K562 (cell line): ENCODE results near the gene LINGO3. TPM values are rescaled to one million over a fixed set of nuclear protein-coding genes. Genes with fewer than 3 reads are reported as not detected.
A peak's percentile ranks its signal among the peaks of the same experiment; 100 is the strongest.

ENCODE experiments used
- SAFB ChIP-seq: fragments of 200-400 bp; formaldehyde crosslinking; IDR thresholded peaks from 2 replicates; pipeline ENCODE4 v1.6.1; 2017; ENCODE audit warnings: low read depth, low read length, borderline replicate concordance
- SMARCA4 ChIP-seq: fragments of 450-650 bp; IDR thresholded peaks from 2 replicates; pipeline ENCODE4 v1.6.1; 2016
- polyA plus RNA-seq, 8 experiments: library from polyadenylated mRNA; depleted of rRNA in 4 of 8; stranded (reverse) in 5 of 8; unstranded in 3 of 8; fragments of >200 nt; fragmentation: Nextera tagmentation in 2 of 8; fragmentation: Illumina TruSeq in 1 of 8; extraction: Ambion mirVana in 2 of 8; extraction: Trizol in 1 of 8; gene quantifications; 2 replicates each; pipeline versions ENCODE4 v1.2.1 to v1.2.3, GENCODE V29; 2011 to 2014; ENCODE audit warnings: inconsistent platforms in 1 of 8, missing spikeins in 1 of 8
- total RNA-seq, 7 experiments: library from RNA; depleted of rRNA in 6 of 7; stranded (reverse); fragments of >200 nt in 6 of 7; fragmentation: Illumina TruSeq in 2 of 7; extraction: Trizol in 2 of 7; gene quantifications; 2 replicates each; pipeline versions ENCODE4 v1.2.1 to v1.2.3, GENCODE V29; 2011 to 2021; ENCODE audit warnings: low replicate concordance in 1 of 7
- TF ChIP-seq, protein P1 (sequence below): fragments of 450-650 bp; formaldehyde crosslinking; IDR thresholded peaks from 2 replicates; pipeline ENCODE4 v1.4.0; 2020; ENCODE audit warnings: mild to moderate bottlenecking, mixed read lengths
- TF ChIP-seq, protein P2 (sequence below), 2 experiments: fragments of 450-650 bp in 1 of 2; sonication (generic) in 1 of 2; formaldehyde crosslinking in 1 of 2; IDR thresholded peaks; 2 replicates each; pipeline versions ENCODE4 v1.7.1 to v1.9.0; 2016 to 2022; ENCODE audit warnings: inconsistent platforms in 1 of 2, mild to moderate bottlenecking in 1 of 2, missing genetic modification reagents in 1 of 2
- TF ChIP-seq, protein P3 (sequence below): fragments of 250-450 bp; sonication (Bioruptor Pico); IDR thresholded peaks from 2 replicates; pipeline ENCODE4 v1.8.0; 2021; ENCODE audit warnings: borderline replicate concordance, mild to moderate bottlenecking, moderate library complexity; ENCODE audit not compliant: poor library complexity, severe bottlenecking
- TF ChIP-seq, protein P4 (sequence below), 3 experiments: fragments of 200-800 bp in 1 of 3; fragments of 250-450 bp in 1 of 3; fragments of 450-650 bp in 1 of 3; sonication (Bioruptor Pico) in 1 of 3; sonication (Bioruptor generic) in 1 of 3; formaldehyde crosslinking in 1 of 3; IDR thresholded peaks; 2 replicates each; pipeline versions ENCODE4 v1.6.1 to v1.8.0; 2016 to 2022; ENCODE audit warnings: mild to moderate bottlenecking in 2 of 3, missing genetic modification characterization in 2 of 3, missing compliant biosample characterization in 1 of 3, moderate library complexity in 1 of 3
- TF ChIP-seq, protein P5 (sequence below): fragments of 450-650 bp; IDR thresholded peaks from 2 replicates; pipeline ENCODE4 v1.6.1; 2017; ENCODE audit warnings: antibody characterized with exemption

Gene LINGO3
- total and polyA plus RNA-seq, 9 of the 15 experiments (the other 6 are each of a cell fraction or from before 2014, with no cell fraction given), result 0.03 to 0.05 (median 0.03) TPM; not detected in 6

DNA sequence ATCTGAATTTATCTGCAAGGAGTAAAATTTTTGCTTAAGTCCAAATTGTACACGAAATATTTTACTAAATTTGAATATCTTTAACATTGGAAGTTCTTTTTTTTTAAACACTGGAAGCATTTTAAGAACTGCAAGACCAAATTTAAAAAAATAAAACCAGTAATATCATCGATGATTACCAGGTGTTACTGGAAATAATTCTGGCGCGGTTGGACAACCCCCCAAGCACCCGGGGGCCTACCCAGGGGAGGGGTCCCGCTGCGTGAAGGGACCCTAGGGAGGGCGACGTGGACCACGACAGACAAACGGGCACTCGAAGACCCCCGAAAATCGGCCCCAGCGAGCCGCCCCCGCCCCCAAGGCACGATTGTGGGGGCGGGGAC is 39.1 kb downstream of the LINGO3 start (continued):
- TF ChIP-seq, protein P1, sequence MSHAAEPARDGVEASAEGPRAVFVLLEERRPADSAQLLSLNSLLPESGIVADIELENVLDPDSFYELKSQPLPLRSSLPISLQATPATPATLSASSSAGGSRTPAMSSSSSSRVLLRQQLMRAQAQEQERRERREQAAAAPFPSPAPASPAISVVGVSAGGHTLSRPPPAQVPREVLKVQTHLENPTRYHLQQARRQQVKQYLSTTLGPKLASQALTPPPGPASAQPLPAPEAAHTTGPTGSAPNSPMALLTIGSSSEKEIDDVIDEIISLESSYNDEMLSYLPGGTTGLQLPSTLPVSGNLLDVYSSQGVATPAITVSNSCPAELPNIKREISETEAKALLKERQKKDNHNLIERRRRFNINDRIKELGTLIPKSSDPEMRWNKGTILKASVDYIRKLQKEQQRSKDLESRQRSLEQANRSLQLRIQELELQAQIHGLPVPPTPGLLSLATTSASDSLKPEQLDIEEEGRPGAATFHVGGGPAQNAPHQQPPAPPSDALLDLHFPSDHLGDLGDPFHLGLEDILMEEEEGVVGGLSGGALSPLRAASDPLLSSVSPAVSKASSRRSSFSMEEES, result 0 out of 2 replicates have a peak, but pooled peaks have one; percentile 8
- TF ChIP-seq, protein P2, sequence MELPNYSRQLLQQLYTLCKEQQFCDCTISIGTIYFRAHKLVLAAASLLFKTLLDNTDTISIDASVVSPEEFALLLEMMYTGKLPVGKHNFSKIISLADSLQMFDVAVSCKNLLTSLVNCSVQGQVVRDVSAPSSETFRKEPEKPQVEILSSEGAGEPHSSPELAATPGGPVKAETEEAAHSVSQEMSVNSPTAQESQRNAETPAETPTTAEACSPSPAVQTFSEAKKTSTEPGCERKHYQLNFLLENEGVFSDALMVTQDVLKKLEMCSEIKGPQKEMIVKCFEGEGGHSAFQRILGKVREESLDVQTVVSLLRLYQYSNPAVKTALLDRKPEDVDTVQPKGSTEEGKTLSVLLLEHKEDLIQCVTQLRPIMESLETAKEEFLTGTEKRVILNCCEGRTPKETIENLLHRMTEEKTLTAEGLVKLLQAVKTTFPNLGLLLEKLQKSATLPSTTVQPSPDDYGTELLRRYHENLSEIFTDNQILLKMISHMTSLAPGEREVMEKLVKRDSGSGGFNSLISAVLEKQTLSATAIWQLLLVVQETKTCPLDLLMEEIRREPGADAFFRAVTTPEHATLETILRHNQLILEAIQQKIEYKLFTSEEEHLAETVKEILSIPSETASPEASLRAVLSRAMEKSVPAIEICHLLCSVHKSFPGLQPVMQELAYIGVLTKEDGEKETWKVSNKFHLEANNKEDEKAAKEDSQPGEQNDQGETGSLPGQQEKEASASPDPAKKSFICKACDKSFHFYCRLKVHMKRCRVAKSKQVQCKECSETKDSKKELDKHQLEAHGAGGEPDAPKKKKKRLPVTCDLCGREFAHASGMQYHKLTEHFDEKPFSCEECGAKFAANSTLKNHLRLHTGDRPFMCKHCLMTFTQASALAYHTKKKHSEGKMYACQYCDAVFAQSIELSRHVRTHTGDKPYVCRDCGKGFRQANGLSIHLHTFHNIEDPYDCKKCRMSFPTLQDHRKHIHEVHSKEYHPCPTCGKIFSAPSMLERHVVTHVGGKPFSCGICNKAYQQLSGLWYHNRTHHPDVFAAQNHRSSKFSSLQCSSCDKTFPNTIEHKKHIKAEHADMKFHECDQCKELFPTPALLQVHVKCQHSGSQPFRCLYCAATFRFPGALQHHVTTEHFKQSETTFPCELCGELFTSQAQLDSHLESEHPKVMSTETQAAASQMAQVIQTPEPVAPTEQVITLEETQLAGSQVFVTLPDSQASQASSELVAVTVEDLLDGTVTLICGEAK (IDR thresholded peaks at IDR 0.05), result no peak
- TF ChIP-seq, protein P2 (CRISPR knock-in tag; IDR thresholded peaks at IDR 0.05), result no peak
- TF ChIP-seq SMARCA4 (0 out of 2 replicates have a peak, but pooled peaks have one; percentile 24), SAFB (no peak)
- TF ChIP-seq, protein P3, sequence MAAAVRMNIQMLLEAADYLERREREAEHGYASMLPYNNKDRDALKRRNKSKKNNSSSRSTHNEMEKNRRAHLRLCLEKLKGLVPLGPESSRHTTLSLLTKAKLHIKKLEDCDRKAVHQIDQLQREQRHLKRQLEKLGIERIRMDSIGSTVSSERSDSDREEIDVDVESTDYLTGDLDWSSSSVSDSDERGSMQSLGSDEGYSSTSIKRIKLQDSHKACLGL (CRISPR knock-in tag), result no peak
- TF ChIP-seq, protein P4, sequence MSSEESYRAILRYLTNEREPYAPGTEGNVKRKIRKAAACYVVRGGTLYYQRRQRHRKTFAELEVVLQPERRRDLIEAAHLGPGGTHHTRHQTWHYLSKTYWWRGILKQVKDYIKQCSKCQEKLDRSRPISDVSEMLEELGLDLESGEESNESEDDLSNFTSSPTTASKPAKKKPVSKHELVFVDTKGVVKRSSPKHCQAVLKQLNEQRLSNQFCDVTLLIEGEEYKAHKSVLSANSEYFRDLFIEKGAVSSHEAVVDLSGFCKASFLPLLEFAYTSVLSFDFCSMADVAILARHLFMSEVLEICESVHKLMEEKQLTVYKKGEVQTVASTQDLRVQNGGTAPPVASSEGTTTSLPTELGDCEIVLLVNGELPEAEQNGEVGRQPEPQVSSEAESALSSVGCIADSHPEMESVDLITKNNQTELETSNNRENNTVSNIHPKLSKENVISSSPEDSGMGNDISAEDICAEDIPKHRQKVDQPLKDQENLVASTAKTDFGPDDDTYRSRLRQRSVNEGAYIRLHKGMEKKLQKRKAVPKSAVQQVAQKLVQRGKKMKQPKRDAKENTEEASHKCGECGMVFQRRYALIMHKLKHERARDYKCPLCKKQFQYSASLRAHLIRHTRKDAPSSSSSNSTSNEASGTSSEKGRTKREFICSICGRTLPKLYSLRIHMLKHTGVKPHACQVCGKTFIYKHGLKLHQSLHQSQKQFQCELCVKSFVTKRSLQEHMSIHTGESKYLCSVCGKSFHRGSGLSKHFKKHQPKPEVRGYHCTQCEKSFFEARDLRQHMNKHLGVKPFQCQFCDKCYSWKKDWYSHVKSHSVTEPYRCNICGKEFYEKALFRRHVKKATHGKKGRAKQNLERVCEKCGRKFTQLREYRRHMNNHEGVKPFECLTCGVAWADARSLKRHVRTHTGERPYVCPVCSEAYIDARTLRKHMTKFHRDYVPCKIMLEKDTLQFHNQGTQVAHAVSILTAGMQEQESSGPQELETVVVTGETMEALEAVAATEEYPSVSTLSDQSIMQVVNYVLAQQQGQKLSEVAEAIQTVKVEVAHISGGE (CRISPR knock-in tag; IDR thresholded peaks at IDR 0.05), result no peak
- TF ChIP-seq, protein P5, sequence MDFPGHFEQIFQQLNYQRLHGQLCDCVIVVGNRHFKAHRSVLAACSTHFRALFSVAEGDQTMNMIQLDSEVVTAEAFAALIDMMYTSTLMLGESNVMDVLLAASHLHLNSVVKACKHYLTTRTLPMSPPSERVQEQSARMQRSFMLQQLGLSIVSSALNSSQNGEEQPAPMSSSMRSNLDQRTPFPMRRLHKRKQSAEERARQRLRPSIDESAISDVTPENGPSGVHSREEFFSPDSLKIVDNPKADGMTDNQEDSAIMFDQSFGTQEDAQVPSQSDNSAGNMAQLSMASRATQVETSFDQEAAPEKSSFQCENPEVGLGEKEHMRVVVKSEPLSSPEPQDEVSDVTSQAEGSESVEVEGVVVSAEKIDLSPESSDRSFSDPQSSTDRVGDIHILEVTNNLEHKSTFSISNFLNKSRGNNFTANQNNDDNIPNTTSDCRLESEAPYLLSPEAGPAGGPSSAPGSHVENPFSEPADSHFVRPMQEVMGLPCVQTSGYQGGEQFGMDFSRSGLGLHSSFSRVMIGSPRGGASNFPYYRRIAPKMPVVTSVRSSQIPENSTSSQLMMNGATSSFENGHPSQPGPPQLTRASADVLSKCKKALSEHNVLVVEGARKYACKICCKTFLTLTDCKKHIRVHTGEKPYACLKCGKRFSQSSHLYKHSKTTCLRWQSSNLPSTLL, result no peak
